ENCODE results near the gene SMPD1. TPM values are rescaled to one million over a fixed set of nuclear protein-coding genes. Genes with fewer than 3 reads are reported as not detected.
A peak's percentile ranks its signal among the peaks of the same experiment; 100 is the strongest.

Gene SMPD1
- total and polyA plus RNA-seq, 3 donors from 2014 or later: 27.4 to 41.2 (median 30.4) TPM

GRCh38 chr11:6433998-6434660, 43.9 kb downstream of the SMPD1 start:
- no peak for DNase-seq
- H3K4me1 ChIP-seq: no peaks in the 10 kb centered on the region
- no peak overlapping the region for H3K27ac ChIP-seq
- intact Hi-C loops (cut with DNase I; ENCODE audit: low total_unique reads): no loop called here
- H3K36me3 ChIP-seq (ENCODE audit: low read depth, missing control alignments): no peaks in the 10 kb centered on the region
- TF ChIP-seq CTCF (IDR thresholded peaks at IDR 0.05): no peak
- TF ChIP-seq POLR2A (IDR thresholded peaks at IDR 0.05): no peak
- WGBS, 2 donors: 70 to 82% methylated on average over 5 of the region's 5 CpGs
- no peak overlapping the region for H3K4me3 ChIP-seq
- H3K9me3 ChIP-seq: no peaks in the 10 kb centered on the region
- no peaks in the 10 kb centered on the region for H3K27me3 ChIP-seq

GRCh38 chr11:6437423-6437822, 47.1 kb downstream of the SMPD1 start:
- 88 to 96% methylated on average over 2 to 12 of the region's 12 CpGs for WGBS, 2 donors

GRCh38 chr11:6437993-6438392, 47.7 kb downstream of the SMPD1 start:
- DNase-seq: no peak
- intact Hi-C loops (cut with DNase I; ENCODE audit: low total_unique reads): no loop called here
- Histone ChIP-seq H3K27me3 (no peaks in the 10 kb centered on the region), H3K27ac (no peak overlapping the region), H3K36me3 (ENCODE audit: low read depth, missing control alignments) (no peaks in the 10 kb centered on the region), H3K4me3 (no peak overlapping the region), H3K4me1 (no peaks in the 10 kb centered on the region), H3K9me3 (no peaks in the 10 kb centered on the region)
- TF ChIP-seq CTCF (IDR thresholded peaks at IDR 0.05): no peak
- TF ChIP-seq POLR2A (IDR thresholded peaks at IDR 0.05): no peak
- WGBS, 2 donors: 70 to 71% methylated on average over 3 of the region's 3 CpGs

More at GRCh38 chr11:6437423-6437822, 47.1 kb downstream of the SMPD1 start:
- no peak overlapping the region for H3K27ac ChIP-seq
- no peak for TF ChIP-seq CTCF (IDR thresholded peaks at IDR 0.05)
- TF ChIP-seq POLR2A (IDR thresholded peaks at IDR 0.05): no peak
- no peaks in the 10 kb centered on the region for H3K9me3 ChIP-seq
- H3K4me3 ChIP-seq: no peak overlapping the region
- no peaks in the 10 kb centered on the region for H3K36me3 ChIP-seq (ENCODE audit: low read depth, missing control alignments)
- intact Hi-C loops (cut with DNase I; ENCODE audit: low total_unique reads): no loop called here
- no peaks in the 10 kb centered on the region for H3K4me1 ChIP-seq
- H3K27me3 ChIP-seq: no peaks in the 10 kb centered on the region
- no peak for DNase-seq

- 17 to 46% methylated on average over 1 of the region's 1 CpG for WGBS, 2 donors
- H3K27ac ChIP-seq: no peak overlapping the region
- TF ChIP-seq POLR2A (IDR thresholded peaks at IDR 0.05) (no peak), CTCF (IDR thresholded peaks at IDR 0.05) (peak in 2 of 3 experiments; percentile 44 to 57)
- H3K27me3 ChIP-seq: no peaks in the 10 kb centered on the region
- intact Hi-C loops (cut with DNase I; ENCODE audit: low total_unique reads): no loop called here
- no peak overlapping the region for H3K4me3 ChIP-seq
- DNase-seq: peak; percentile 57
- no peaks in the 10 kb centered on the region for H3K4me1 ChIP-seq
- H3K36me3 ChIP-seq (ENCODE audit: low read depth, missing control alignments): no peaks in the 10 kb centered on the region
- H3K9me3 ChIP-seq: no peaks in the 10 kb centered on the region
Measured at GRCh38 chr11:6438979-6439571, 48.8 kb downstream of the SMPD1 start.

All from testis (tissue), 3 donors.